Adrenal gland (tissue), 5 donors: ENCODE data around the gene RNFT2.

Experiments
- POLR2A ChIP-seq, 2 donors: fragments of 450-650 bp; IDR thresholded peaks; one replicate each; pipeline ENCODE4 v1.6.1; 2017; ENCODE audit warnings: antibody characterized with exemption in 2 of 2, mild to moderate bottlenecking in 2 of 2, moderate library complexity in 1 of 2
- TF ChIP-seq, protein P1 (sequence below), 6 experiments: fragments of 450-650 bp in 4 of 6; fragments of 200-600 bp in 2 of 6; sonication (generic) in 1 of 6; IDR thresholded peaks; 1 replicate in 5 of 6; 2 replicates in 1 of 6; pipeline versions ENCODE4 v1.5.1 to v1.8.0; 2016 to 2021; ENCODE audit warnings: antibody characterized with exemption in 6 of 6, mild to moderate bottlenecking in 2 of 6, moderate library complexity in 1 of 6
- donor health status: DM: no; HTN: no; CAD: no.

DNA sequence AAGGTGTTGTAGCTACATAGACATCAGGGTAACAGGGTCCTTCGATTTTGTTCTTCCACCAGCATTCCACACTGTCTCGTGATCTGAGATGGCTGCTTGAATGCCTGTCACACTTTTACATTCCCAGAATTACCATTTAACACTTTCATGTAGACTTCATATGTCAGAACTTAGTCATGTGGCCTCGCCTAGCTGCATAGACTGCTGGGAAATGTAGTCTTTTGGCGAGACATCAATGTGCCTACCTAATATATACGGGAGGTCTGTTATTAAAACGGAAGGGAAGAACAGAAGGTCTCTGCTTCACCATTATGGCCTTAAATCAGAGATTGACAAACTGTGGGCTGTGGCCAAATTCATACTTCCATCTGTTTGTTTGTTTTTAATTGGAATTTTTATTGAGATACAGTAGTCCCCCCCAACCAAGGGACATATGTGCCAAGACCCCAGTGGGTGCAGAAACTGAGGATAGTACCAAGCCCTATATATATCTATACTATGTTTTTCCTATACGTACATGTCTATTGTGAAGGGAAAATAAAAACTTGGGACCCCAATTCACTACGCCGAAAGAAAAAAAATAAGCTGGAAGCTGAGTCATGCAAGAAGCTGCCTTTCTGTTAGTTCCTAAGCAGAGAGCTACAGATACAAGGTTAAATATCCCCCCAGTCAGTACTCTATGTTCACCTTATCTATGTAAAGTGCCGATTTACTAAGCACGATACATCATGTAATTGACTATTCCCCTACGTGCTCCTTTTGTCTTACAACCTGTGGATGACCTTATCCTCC, 154.4 kb downstream of the RNFT2 start:
- no peak for TF ChIP-seq POLR2A (IDR thresholded peaks at IDR 0.05)
- TF ChIP-seq, protein P1, sequence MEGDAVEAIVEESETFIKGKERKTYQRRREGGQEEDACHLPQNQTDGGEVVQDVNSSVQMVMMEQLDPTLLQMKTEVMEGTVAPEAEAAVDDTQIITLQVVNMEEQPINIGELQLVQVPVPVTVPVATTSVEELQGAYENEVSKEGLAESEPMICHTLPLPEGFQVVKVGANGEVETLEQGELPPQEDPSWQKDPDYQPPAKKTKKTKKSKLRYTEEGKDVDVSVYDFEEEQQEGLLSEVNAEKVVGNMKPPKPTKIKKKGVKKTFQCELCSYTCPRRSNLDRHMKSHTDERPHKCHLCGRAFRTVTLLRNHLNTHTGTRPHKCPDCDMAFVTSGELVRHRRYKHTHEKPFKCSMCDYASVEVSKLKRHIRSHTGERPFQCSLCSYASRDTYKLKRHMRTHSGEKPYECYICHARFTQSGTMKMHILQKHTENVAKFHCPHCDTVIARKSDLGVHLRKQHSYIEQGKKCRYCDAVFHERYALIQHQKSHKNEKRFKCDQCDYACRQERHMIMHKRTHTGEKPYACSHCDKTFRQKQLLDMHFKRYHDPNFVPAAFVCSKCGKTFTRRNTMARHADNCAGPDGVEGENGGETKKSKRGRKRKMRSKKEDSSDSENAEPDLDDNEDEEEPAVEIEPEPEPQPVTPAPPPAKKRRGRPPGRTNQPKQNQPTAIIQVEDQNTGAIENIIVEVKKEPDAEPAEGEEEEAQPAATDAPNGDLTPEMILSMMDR (IDR thresholded peaks at IDR 0.05) = no peak
